ENCODE data around the gene UVRAG. TPM values are rescaled to one million over a fixed set of nuclear protein-coding genes. Genes with fewer than 3 reads are reported as not detected.

UVRAG gene
- total and polyA plus RNA-seq, 12 donors: 5.0 to 18.3 (median 13.4) TPM

GRCh38 chr11:76155500-76156227, 340.7 kb downstream of the UVRAG start:
- intact Hi-C loops (cut with DNase I): loop anchor here in 3 of 10 donors (10.0 kb wide), 2 partner anchors 351 to 431 kb away; no protein-coding TSS in a partner anchor
- Histone ChIP-seq H3K4me1 (peaks cover 0 to 21% (median 14%) of the 10 kb centered on the region in 9 donors), H3K4me3 (no peak overlapping the region), H3K36me3 (no peaks in the 10 kb centered on the region), H3K27ac (no peak overlapping the region), H3K27me3 (no peaks in the 10 kb centered on the region), H3K9me3 (no peaks in the 10 kb centered on the region)
- TF ChIP-seq CTCF (IDR thresholded peaks at IDR 0.05): no peak
- DNase-seq: no peak
- WGBS, 2 donors: 77 to 78% methylated on average over 11 of the region's 11 CpGs
- ATAC-seq: no peak

GRCh38 chr11:76156971-76157427, 342.0 kb downstream of the UVRAG start:
- WGBS, 2 donors: 71 to 80% methylated on average over 12 of the region's 12 CpGs
- intact Hi-C loops (cut with DNase I): loop anchor here in 3 of 10 donors (10.0 kb wide), 2 partner anchors 352 to 432 kb away; no protein-coding TSS in a partner anchor
- Histone ChIP-seq H3K4me1 (peaks cover 9 to 31% (median 23%) of the 10 kb centered on the region in 9 donors), H3K27ac (no peak overlapping the region), H3K4me3 (no peak overlapping the region), H3K9me3 (no peaks in the 10 kb centered on the region), H3K27me3 (no peaks in the 10 kb centered on the region), H3K36me3 (no peaks in the 10 kb centered on the region)
- TF ChIP-seq CTCF (IDR thresholded peaks at IDR 0.05): no peak
- DNase-seq (no peak), ATAC-seq (no peak)

- Histone ChIP-seq H3K9me3 (no peaks in the 10 kb centered on the region), H3K4me3 (no peak overlapping the region), H3K4me1 (peaks cover 2 to 29% (median 19%) of the 10 kb centered on the region in 9 donors), H3K27ac (no peak overlapping the region), H3K27me3 (no peaks in the 10 kb centered on the region), H3K36me3 (no peaks in the 10 kb centered on the region)
- WGBS, 2 donors: 66 to 71% methylated on average over 7 of the region's 7 CpGs
- ATAC-seq (no peak), DNase-seq (no peak)
- no peak for TF ChIP-seq CTCF (IDR thresholded peaks at IDR 0.05)
- intact Hi-C loops (cut with DNase I): loop anchor here in 3 of 10 donors (10.0 kb wide), 2 partner anchors 353 to 433 kb away; no protein-coding TSS in a partner anchor
Observed at GRCh38 chr11:76157891-76158290, 342.9 kb downstream of the UVRAG start.

- intact Hi-C loops (cut with DNase I): loop anchor here in 3 of 10 donors (10.0 kb wide), 2 partner anchors 354 to 434 kb away; no protein-coding TSS in a partner anchor
- Histone ChIP-seq H3K4me1 (peaks cover 0 to 21% (median 17%) of the 10 kb centered on the region in 9 donors), H3K36me3 (no peaks in the 10 kb centered on the region), H3K27me3 (no peaks in the 10 kb centered on the region), H3K9me3 (no peaks in the 10 kb centered on the region), H3K4me3 (no peak overlapping the region), H3K27ac (no peak overlapping the region)
- no peak for ATAC-seq
- no peak for DNase-seq
- 87 to 92% methylated on average over 23 to 24 of the region's 24 CpGs for WGBS, 2 donors
- no peak for TF ChIP-seq CTCF (IDR thresholded peaks at IDR 0.05)
Observed at GRCh38 chr11:76158394-76159302, 343.6 kb downstream of the UVRAG start.
